NCI-H526 treated with DMSO at 0.1 percent for 48 hours (cell line): ENCODE measurements around the gene TRAPPC12.

Source experiments
- DNase-seq: peaks from one replicate; lab custom pipeline; 2025; lab: John Stamatoyannopoulos, UW

Gene TRAPPC12

DNA sequence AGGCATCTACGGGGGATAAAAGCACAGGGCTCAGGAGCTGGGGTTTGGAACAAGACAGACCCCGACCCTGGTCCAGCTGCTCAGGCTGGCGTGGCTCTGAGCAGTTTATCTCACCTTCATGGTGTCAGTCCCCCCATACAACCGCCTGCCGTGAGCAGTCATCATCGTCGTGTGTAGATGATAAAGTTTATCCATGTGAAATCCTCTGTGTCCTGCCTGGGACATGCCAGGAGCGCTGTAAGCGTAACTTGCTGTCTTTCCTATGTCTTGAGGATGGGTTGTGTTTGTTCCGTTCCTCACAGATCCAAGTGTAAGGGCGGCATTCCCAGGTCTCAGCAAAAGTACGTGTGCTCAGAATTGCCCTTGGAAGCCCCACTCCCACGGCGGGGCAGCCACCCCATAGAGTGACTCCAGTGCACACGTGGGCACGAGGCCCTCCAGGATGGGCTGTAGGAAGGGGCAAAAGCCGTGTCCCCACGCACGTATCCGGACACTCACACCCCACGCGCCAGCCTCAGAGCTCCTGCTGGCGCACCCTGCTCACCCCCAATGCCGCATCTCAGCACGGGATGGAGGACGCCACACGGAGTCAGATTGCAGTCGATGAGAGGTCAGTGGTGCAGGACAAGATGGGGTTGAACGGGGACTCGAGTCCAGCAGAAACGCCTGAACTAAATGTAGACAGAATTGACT lies 88.9 kb downstream of the TRAPPC12 start:
- DNase-seq = no peak

DNA sequence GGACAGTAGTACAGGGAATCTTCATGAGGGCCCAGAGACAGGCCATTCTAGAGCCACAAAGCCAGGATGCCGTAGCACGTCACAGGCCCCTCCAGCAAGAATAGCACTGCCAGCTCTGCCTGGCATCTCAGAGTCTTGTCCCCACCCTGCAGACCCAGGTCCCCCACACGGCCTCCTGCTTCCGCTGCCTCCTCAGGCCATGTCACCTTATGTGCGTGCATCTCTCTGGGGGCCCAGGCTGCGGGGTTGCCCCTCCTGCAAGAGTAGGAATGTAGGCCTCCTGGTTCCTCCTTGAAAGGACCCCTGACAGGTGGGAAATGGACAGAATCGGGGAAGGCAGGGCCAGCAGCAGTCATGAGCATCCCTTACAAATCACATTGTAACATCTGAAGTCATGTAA lies 90.0 kb downstream of the TRAPPC12 start:
- DNase-seq = no peak

DNA sequence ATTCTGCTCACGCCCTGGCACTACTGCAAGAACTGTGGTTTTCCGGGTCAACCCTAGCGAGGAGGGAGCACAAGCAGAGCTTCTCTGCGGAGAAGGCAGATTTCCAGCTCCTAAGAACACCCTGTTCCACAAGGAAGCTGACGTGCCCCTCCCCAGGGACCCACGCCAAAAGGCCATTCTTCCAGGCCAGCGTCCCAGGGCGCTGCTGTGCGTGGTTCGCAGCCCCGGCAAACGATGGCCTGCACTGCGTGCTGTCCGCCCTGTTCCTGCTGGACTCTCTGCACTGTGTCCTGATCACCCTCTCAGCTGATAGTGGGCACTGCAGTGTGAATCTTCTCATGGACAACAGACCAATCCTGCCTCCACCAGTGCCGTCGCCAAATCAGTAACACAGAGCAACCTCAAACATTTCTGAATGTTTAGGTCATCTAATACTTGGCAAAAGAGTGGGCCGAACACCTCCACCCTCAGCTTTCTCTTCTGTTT lies 90.7 kb downstream of the TRAPPC12 start:
- DNase-seq = no peak

- no peak for DNase-seq
These were observed 91.6 kb downstream of the TRAPPC12 start for GRCh38 chr2:3470856-3471737.

DNA sequence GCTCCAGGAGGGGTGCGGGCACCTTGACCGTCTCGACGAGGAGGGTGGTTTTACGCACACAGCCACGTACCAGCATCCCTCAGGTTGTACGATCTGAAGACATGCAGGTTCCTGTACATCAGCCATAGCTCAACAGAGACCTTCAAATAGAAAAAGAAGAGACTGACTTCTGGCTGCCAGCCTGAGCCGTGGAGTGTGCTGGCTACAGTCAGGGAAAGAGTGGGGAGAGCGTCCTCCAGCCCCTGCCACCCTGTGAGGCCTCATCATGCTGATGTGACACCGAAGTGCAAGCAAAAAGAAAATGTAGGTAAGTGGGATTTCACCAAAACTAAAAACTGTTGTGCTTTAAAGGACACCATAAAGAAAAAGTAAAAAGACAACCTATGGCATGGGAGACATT lies 92.8 kb downstream of the TRAPPC12 start:
- DNase-seq = no peak

DNA sequence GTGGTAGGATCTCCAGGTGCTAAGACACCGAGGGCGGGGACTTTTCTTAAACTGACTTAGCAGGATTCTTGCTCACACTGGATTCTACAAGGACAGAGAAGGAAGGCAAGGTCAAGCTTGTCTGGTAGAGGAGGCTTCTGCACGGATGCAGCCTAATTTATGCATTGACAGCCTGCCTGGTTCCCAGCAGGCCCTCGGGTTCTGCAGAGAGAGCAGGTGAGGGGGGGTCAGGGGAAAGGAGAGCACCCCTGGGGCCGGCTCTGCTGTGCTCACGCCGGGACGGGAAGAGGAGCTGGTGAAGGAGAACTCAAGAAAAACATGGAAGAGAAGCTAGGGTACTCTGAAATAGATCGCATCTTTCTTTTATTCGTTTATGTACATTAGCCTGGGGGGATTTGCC lies 93.5 kb downstream of the TRAPPC12 start:
- DNase-seq = no peak

- no peak for DNase-seq
These were observed 96.3 kb downstream of the TRAPPC12 start for GRCh38 chr2:3475771-3476170.

- DNase-seq = no peak
These were observed 97.0 kb downstream of the TRAPPC12 start for GRCh38 chr2:3476321-3476984.

DNA sequence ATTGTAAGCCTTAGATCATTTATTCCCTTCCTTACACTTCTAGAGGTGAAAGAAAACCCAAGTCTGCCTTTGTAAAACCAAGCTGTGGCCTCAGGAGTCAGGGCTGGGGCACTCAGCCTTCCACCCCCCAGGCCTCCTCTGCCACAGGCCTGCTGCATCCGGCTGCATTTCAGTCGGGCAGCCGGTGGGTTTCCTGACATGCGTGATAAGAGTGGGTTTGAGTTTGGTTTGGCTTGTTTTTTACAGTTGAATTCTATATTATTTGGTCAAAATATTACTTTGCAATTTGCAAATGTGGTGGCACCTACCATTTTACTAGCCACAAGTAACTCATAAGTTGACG lies 97.5 kb downstream of the TRAPPC12 start:
- DNase-seq = no peak

- no peak for DNase-seq
These were observed 99.4 kb downstream of the TRAPPC12 start for GRCh38 chr2:3478846-3479385.

DNA sequence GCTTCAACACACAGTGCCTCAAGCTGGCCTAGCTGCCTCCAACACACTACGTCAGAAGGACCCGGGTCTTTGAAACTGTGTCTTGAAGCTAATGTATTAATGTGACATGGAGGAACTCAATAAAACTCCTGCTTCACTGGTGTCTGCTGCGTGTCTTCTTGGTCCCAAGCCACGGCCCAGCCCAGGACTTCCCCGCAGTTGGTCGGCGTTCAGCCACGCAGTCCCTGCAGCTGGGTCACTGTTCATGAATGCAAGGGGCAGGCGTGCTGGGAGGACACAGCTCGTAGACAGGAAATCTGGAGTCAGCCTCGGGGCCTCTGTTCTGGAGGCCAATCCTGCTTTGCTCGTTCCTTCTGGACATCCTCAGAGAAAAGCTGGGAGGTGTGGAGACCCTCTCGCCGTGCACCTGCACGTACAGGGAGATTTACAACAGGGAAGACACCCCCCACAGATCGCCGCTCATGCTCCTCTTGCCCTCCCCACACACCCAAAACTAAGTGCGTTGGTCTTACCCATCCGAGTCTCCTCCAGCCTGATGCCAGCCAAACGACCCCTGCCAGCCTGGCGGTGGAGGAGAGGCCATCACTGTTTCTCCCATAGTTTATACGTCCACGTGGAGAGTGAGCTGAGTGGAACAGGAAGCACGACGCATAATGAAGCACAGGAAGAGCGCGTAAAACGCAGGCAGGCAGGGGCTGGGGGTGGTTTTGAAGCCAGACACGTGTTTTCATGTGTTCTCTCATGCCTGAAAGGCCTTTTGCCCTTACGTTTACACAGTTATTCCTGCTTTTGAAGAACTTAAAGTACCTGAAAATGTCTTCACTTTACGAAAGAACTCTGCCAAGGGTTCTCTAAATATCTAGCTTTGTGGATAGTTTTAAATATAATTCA lies 100.2 kb downstream of the TRAPPC12 start:
- no peak for DNase-seq

DNA sequence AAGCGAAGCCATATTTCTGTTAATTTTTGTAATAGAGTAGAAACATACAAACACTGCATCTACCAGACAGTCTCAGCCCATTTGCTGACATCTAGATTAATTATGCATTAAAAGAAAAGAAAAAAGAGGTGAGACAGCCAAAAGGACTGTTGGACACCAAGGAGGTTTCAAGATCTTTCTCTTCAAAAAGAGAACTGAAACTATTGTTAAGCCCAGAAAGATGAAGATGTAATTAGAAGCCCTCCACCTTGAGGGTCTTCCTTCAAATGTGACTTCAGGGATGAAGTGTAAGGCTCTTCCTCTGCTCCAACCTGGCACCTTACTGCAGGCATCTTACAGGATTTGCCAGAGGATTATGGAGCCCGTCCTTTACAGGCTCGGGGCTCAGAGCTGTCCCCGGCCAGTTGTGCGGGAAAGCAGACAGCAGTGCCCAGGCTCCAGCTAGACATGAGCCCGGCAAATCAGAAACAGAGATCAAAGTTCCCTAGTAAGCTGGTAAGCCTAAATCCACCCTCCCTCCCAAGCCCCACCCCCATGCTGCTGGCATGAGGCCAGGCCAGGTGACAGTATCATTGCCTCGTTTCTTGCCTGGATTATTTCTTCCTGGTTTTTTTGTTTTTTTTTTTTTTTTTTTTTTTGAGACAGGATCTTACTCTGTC lies 101.0 kb downstream of the TRAPPC12 start:
- DNase-seq = no peak

- no peak for DNase-seq
These were observed 101.5 kb downstream of the TRAPPC12 start for GRCh38 chr2:3481011-3481400.

GRCh38 chr2:3481736-3482362 lies 102.4 kb downstream of the TRAPPC12 start:
- no peak for DNase-seq

DNA sequence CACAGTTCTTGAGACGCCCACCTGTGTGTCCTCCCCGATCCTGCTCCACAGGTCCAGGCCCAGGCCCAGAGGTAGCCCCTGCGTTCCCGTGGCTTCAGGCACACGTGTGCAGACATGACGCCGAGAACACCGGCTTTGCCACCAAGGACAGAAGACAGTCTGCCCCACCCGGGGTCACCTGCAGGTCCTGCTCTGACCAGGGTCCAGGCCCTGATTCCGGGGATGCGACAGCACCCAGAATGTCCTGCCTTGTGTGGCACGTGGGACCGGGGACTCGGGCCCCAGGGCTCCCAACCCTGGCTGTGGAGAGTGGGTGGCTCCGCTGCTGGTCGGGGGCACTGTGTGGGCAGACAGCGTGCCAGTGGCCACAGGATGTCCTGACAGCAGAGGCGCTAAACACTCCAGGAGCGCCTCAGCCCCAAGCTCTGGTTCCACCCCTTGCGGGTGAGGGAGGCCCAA lies 102.9 kb downstream of the TRAPPC12 start:
- no peak for DNase-seq

- DNase-seq = no peak
These were observed 103.9 kb downstream of the TRAPPC12 start for GRCh38 chr2:3483227-3483985.

GRCh38 chr2:3483986-3484960 lies 104.8 kb downstream of the TRAPPC12 start:
- no peak for DNase-seq

DNA sequence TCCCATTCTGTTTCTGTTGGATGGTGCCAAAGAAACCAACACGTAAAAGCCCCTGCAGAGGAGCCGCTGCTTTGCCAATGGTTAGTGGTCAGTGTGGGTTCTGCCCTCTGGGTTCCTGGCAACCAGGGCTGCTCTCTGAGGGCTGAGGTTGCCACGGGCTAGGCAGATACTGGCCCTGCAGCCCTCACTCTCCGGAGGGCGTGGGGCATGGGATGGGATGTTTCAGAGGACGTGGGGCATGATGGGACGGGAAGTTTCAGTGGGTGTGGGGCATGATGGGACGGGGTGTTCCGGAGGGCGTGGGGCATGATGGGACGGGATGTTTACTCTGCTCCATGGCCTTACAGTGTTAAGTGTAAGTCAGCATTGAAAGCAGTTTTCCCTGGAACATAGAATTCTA lies 105.7 kb downstream of the TRAPPC12 start:
- DNase-seq = no peak
